Gastroesophageal sphincter (tissue), 4 donors: Measurements from ENCODE around the gene ZBP1. TPM values are rescaled to one million over a fixed set of nuclear protein-coding genes. Genes with fewer than 3 reads are reported as not detected.

Experiments used
- ATAC-seq: fragments of 150-250 bp; one replicate; pipeline ENCODE4 v1.9.1; 2016; ENCODE audit warnings: mild to moderate bottlenecking, moderate library complexity
- H3K27ac ChIP-seq, 4 donors: fragments of 200-600 bp; sonication (generic) in 3 of 4; 1 replicate in 3 of 4; 2 replicates in 1 of 4; pipeline ENCODE4 v1.5.1; 2016 to 2019
- H3K27me3 ChIP-seq: fragments of 200-600 bp; sonication (generic); one replicate; pipeline ENCODE4 v1.5.1; 2019
- H3K36me3 ChIP-seq, 2 donors: fragments of 200-600 bp; sonication (generic); one replicate each; pipeline ENCODE4 v1.5.1; 2019; ENCODE audit warnings: control low read depth in 1 of 2
- H3K4me1 ChIP-seq, 3 donors: fragments of 200-600 bp; sonication (generic); 1 replicate in 2 of 3; 2 replicates in 1 of 3; pipeline ENCODE4 v1.5.1; 2016 to 2019; ENCODE audit warnings: control low read depth in 2 of 3
- H3K4me3 ChIP-seq, 2 donors: fragments of 200-600 bp; sonication (generic); one replicate each; pipeline ENCODE4 v1.5.1; 2019; ENCODE audit warnings: mild to moderate bottlenecking in 1 of 2, moderate library complexity in 1 of 2
- H3K9me3 ChIP-seq, 3 donors: fragments of 200-600 bp; sonication (generic); one replicate each; pipeline ENCODE4 v1.5.1; 2017 to 2019; ENCODE audit warnings: control low read depth in 2 of 3
- CTCF ChIP-seq, 4 experiments: fragments of 200-600 bp in 2 of 4; fragments of 450-650 bp in 2 of 4; sonication (generic) in 1 of 4; IDR thresholded peaks; one replicate each; pipeline ENCODE4 v1.5.1; 2017 to 2019; ENCODE audit warnings: antibody characterized with exemption in 4 of 4, mild to moderate bottlenecking in 2 of 4, moderate library complexity in 2 of 4
- EP300 ChIP-seq: sonication (generic); formaldehyde crosslinking; IDR thresholded peaks from one replicate; pipeline ENCODE4 v1.6.1; 2017; ENCODE audit warnings: antibody characterized with exemption, mild to moderate bottlenecking
- POLR2A ChIP-seq, 2 donors: fragments of 450-650 bp; IDR thresholded peaks; one replicate each; pipeline ENCODE4 v1.6.1; 2017; ENCODE audit warnings: antibody characterized with exemption in 2 of 2, mild to moderate bottlenecking in 2 of 2, moderate library complexity in 1 of 2
- POLR2AphosphoS5 ChIP-seq: sonication (generic); formaldehyde crosslinking; IDR thresholded peaks from one replicate; pipeline ENCODE4 v1.6.1; 2017; ENCODE audit warnings: antibody characterized with exemption
- WGBS, 2 donors: methylation state at CpG; one replicate each; pipeline ENCODE4 v1.1.5; 2018; ENCODE audit warnings: low coverage in 1 of 2; 5-methylcytosine and 5-hydroxymethylcytosine counted together
- total RNA-seq, 4 donors: library from RNA; depleted of rRNA; stranded (reverse); fragments of >200 nt; gene quantifications; one replicate each; pipeline ENCODE4 v1.1.0, GENCODE V29; 2016

Gene ZBP1
- total RNA-seq, 4 donors from 2014 or later, result 0.08 to 0.32 TPM; not detected in 2

- peaks cover 20% of the 10 kb centered on the region for H3K27me3 ChIP-seq
- 89 to 90% methylated on average over 2 to 3 of the region's 3 CpGs for WGBS, 2 donors
- no peak for ATAC-seq
- H3K9me3 ChIP-seq, result peaks cover 0 to 6% (median 0%) of the 10 kb centered on the region in 3 donors
- H3K4me3 ChIP-seq, result no peak overlapping the region
- H3K4me1 ChIP-seq, result peaks cover 0 to 24% (median 11%) of the 10 kb centered on the region in 3 donors
- H3K27ac ChIP-seq, result no peak overlapping the region
- no peaks in the 10 kb centered on the region for H3K36me3 ChIP-seq
- TF ChIP-seq EP300 (no peak), POLR2AphosphoS5 (no peak), CTCF (IDR thresholded peaks at IDR 0.05) (no peak), POLR2A (IDR thresholded peaks at IDR 0.05) (no peak)
These were observed 3.9 kb upstream of the ZBP1 start for GRCh38 chr20:57624124-57624523.

GRCh38 chr20:57622579-57623381, 2.6 kb upstream of the ZBP1 start:
- Histone ChIP-seq H3K27me3 (peaks cover 20% of the 10 kb centered on the region), H3K4me3 (no peak overlapping the region), H3K27ac (no peak overlapping the region), H3K9me3 (peaks cover 0 to 6% (median 0%) of the 10 kb centered on the region in 3 donors), H3K36me3 (no peaks in the 10 kb centered on the region), H3K4me1 (peaks cover 0 to 11% (median 6%) of the 10 kb centered on the region in 3 donors)
- peak in 3 of 4 experiments; percentile 44 to 71 (median 55) for TF ChIP-seq CTCF (IDR thresholded peaks at IDR 0.05)
- TF ChIP-seq POLR2A (IDR thresholded peaks at IDR 0.05), result no peak
- no peak for ATAC-seq
- WGBS, 2 donors, result 48 to 53% methylated on average over 2 to 7 of the region's 14 CpGs

GRCh38 chr20:57622201-57622570, 2.0 kb upstream of the ZBP1 start:
- Histone ChIP-seq H3K36me3 (no peaks in the 10 kb centered on the region), H3K27ac (no peak overlapping the region), H3K27me3 (peaks cover 23% of the 10 kb centered on the region), H3K4me3 (no peak overlapping the region), H3K4me1 (peaks cover 0 to 5% (median under 1%) of the 10 kb centered on the region in 3 donors), H3K9me3 (peaks cover 0 to 6% (median 0%) of the 10 kb centered on the region in 3 donors)
- TF ChIP-seq EP300 (no peak), CTCF (IDR thresholded peaks at IDR 0.05) (no peak), POLR2A (IDR thresholded peaks at IDR 0.05) (no peak), POLR2AphosphoS5 (no peak)
- WGBS, 2 donors, result 80% methylated on average over 3 of the region's 7 CpGs; no CpG with 5 or more reads in 1 of the 2 donors
- ATAC-seq, result no peak

- Histone ChIP-seq H3K36me3 (no peaks in the 10 kb centered on the region), H3K4me3 (no peak overlapping the region), H3K27ac (no peak overlapping the region), H3K4me1 (no peaks in the 10 kb centered on the region), H3K9me3 (peaks cover 0 to 6% (median 0%) of the 10 kb centered on the region in 3 donors), H3K27me3 (peaks cover 27% of the 10 kb centered on the region)
- TF ChIP-seq POLR2AphosphoS5 (no peak), CTCF (IDR thresholded peaks at IDR 0.05) (no peak), EP300 (no peak), POLR2A (IDR thresholded peaks at IDR 0.05) (no peak)
- WGBS, 2 donors, result 83% methylated on average over 13 of the region's 16 CpGs; no CpG with 5 or more reads in 1 of the 2 donors
- ATAC-seq, result no peak
These were observed 1.4 kb upstream of the ZBP1 start for GRCh38 chr20:57621421-57622200.
